Activated naive CD4-positive, alpha-beta T cell treated with anti-CD3 and anti-CD28 coated beads, Interleukin-2, amount 50 U/mL, for 16 hours (primary cell): ENCODE measurements around the gene LRRC17.
"Not testable (repeated sequence)": the region's sequence is repeated elsewhere in the genome, so short reads cannot be mapped to it uniquely, and the experiment has no call there.

Source experiments
- DNase-seq: peaks from one replicate; pipeline ENCODE4 v3.0.0-alpha.2; 2020

The LRRC17 gene

GRCh38 chr7:102897856-102898531, 14.8 kb upstream of the LRRC17 start:
- no peak for DNase-seq

- DNase-seq = no peak
Observed at GRCh38 chr7:102898532-102898859, 14.3 kb upstream of the LRRC17 start.

GRCh38 chr7:102902052-102902451, 10.7 kb upstream of the LRRC17 start:
- DNase-seq = not testable (repeated sequence)

GRCh38 chr7:102903576-102903975, 9.2 kb upstream of the LRRC17 start:
- not testable (repeated sequence) for DNase-seq

GRCh38 chr7:102908676-102909075, 4.1 kb upstream of the LRRC17 start:
- DNase-seq = no peak

- DNase-seq = no peak
Observed at GRCh38 chr7:102913826-102914225, 1.0 kb downstream of the LRRC17 start.

- no peak for DNase-seq
Observed at GRCh38 chr7:102914585-102914984, 1.8 kb downstream of the LRRC17 start.

- DNase-seq = no peak
Observed at GRCh38 chr7:102916426-102916825, 3.6 kb downstream of the LRRC17 start.

- no peak for DNase-seq
Observed at GRCh38 chr7:102916881-102917280, 4.1 kb downstream of the LRRC17 start.

GRCh38 chr7:102917436-102918353, 4.9 kb downstream of the LRRC17 start:
- no peak for DNase-seq

- DNase-seq = no peak
Observed at GRCh38 chr7:102918845-102919244, 6.0 kb downstream of the LRRC17 start.

GRCh38 chr7:102925976-102926782, 13.4 kb downstream of the LRRC17 start:
- DNase-seq = no peak

- DNase-seq = no peak
Observed at GRCh38 chr7:102926783-102927140, 14.0 kb downstream of the LRRC17 start.

GRCh38 chr7:102927312-102927933, 14.6 kb downstream of the LRRC17 start:
- no peak for DNase-seq

GRCh38 chr7:102931757-102932156, 19.0 kb downstream of the LRRC17 start:
- no peak for DNase-seq

GRCh38 chr7:102933763-102934162, 21.0 kb downstream of the LRRC17 start:
- no peak for DNase-seq

- no peak for DNase-seq
Observed at GRCh38 chr7:102934239-102934638, 21.4 kb downstream of the LRRC17 start.

- no peak for DNase-seq
Observed at GRCh38 chr7:102934701-102935100, 21.9 kb downstream of the LRRC17 start.

- DNase-seq = no peak
Observed at GRCh38 chr7:102935450-102936115, 22.8 kb downstream of the LRRC17 start.

GRCh38 chr7:102938679-102939078, 25.9 kb downstream of the LRRC17 start:
- no peak for DNase-seq

- no peak for DNase-seq
Observed at GRCh38 chr7:102942181-102942866, 29.5 kb downstream of the LRRC17 start.

- DNase-seq = no peak
Observed at GRCh38 chr7:102942868-102943267, 30.1 kb downstream of the LRRC17 start.
